DMS53 treated with DMSO at 0.1 percent for 48 hours (cell line): ENCODE measurements around the gene DOCK10.
A peak's percentile ranks its signal among the peaks of the same experiment; 100 is the strongest.

ENCODE experiments used
- DNase-seq: peaks from one replicate; lab custom pipeline; 2025; ENCODE audit not compliant: unreplicated experiment; lab: John Stamatoyannopoulos, UW

DOCK10 gene

GRCh38 chr2:224982910-224983711 lies 59.2 kb downstream of the DOCK10 start:
- DNase-seq: peak; percentile 23

GRCh38 chr2:224982226-224982625 lies 60.0 kb downstream of the DOCK10 start:
- DNase-seq: peak; percentile 7

- no peak for DNase-seq
Measured at GRCh38 chr2:224976629-224977525, 65.4 kb downstream of the DOCK10 start.

DNA sequence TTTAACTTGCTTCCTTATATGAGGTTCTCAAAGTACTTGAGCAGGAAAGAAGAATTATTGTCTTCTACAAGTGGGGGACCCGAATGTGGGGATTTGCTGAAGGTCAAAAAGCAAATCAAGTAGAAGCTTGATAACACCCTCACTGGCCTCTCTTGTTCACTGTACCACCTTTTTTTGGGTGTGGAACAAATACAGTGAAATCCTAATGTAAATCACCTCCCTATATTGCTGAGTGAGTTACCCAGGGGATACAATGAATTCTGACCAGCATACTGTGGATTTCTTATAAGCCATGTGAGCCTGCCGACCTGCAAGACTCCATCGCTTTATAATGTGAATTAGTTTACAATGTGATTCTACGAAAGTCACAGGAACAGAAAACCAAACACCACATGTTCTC lies 66.5 kb downstream of the DOCK10 start:
- no peak for DNase-seq

GRCh38 chr2:224973112-224974016 lies 68.9 kb downstream of the DOCK10 start:
- DNase-seq: no peak

DNA sequence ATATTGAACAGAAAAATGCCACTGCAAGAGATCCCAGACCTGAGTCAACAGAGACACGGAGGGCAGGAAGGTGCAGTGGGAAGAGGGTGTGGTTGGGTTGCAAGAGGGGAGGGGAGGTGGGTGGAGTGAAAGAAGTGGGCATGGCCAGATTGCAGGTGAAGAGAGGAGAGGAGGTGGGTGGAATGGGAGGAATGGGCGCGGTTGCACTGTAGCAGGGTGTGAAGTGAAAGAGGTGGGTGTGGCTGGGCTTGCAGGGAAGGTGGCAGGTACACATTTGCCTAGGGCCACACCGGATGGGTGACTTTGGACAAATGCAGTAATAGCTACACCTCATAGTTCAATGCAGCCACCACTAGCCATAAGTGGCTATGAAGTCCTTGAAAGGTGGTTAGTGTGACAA lies 71.1 kb downstream of the DOCK10 start:
- DNase-seq: no peak

DNA sequence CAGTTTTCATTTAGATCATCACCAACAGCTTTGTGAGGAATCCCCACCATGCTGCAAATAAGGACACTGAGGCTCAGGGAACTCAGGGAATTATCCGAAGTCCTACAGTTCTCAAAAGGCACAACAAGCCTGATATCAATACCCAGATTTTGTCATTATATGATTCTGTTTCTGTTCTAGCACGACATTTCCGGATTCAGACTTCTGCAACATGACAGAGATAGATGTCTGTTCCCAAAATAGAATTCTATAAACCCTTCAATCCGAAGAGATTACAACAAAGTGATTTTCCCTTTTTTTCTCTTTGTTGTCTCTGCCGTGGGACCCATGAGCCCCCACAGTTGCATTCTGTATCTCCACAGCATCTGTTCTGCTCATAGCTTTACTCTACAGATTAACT lies 72.0 kb downstream of the DOCK10 start:
- no peak for DNase-seq

- no peak for DNase-seq
Measured at GRCh38 chr2:224969633-224970260, 72.5 kb downstream of the DOCK10 start.

- DNase-seq: no peak
Measured at GRCh38 chr2:224969095-224969494, 73.2 kb downstream of the DOCK10 start.

- no peak for DNase-seq
Measured at GRCh38 chr2:224968051-224968450, 74.2 kb downstream of the DOCK10 start.

- DNase-seq: no peak
Measured at GRCh38 chr2:224966613-224967012, 75.7 kb downstream of the DOCK10 start.

GRCh38 chr2:224959556-224959955 lies 82.7 kb downstream of the DOCK10 start:
- no peak for DNase-seq

DNA sequence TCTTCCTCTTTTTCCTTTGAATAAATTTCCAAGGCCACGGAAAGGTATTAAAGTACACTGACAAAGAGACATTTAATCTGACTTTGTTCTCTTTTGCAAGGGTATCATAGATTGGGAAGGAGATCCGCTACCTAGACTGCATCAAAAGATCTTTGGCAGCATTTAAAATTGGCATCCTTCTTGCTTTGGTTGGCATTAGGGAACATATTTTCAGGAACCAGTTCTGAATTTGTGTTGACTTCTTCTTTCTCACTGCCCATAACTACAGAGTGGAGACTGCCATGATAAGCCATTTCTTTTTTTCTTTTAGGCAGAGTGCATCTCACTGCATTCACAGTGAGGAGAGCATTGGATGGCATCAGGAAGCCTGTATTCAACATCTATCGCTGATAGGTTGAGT lies 83.4 kb downstream of the DOCK10 start:
- DNase-seq: no peak

GRCh38 chr2:224958462-224958857 lies 83.8 kb downstream of the DOCK10 start:
- no peak for DNase-seq

DNA sequence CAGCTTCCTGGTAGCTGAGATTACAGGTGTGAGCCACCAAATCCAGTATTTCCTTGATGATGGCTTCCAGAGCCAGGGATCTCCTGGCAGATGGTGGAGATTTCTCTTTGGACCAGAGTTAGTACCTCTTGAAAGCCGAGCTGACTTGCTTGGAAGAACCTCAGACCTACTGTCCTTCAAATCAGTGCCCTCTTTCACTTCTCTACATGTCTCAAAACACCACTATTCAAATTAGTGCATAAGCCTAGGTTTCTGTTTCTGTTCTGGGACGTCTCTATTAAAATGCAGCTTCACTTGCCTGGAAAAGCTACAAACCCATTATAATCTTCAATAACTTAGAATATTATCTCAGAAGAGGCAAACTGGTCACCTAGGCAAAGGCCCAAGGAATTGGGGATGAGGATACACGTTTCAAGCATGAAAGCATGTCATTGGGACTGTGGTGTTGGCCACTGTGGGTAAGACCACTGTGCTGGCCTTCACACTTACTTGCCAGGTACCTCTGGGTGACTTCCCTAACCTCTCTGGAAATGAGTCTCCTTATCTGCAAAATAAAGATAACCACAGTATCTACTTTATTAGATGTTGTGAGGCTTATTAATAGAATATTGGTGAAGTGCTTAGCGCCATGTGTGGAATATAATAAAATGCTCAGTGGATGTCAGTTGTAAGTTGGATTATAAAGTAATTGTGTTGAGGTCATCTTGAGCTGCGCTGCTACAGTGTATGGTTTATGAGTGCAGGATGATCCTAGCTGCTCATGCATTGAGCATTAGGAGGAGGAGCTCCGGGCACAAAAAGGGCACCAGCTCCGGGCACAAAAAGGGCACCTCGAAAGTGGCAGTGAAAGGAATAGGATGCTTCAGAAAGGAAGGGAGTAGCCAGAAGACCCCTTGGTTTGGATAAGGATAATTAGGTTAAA lies 84.5 kb downstream of the DOCK10 start:
- DNase-seq: no peak

DNA sequence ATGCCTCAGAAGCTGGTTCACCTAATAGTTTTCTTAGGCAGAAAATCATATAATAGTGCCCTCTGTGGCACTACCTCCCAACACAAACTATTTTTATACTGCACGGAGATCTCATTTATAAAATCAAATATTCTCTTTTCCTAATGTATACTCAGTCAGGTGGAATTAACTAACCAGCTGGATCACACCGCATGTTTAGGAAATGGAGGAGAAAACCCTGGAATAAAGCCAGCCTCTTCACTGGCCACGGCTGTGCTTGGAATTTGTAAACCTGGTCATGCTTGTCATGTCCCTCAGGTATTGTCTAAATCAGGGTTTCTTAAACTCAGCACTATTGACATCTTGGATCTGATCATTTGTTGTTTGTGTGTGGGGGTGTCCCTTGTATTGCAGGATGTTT lies 85.6 kb downstream of the DOCK10 start:
- DNase-seq: no peak

DNA sequence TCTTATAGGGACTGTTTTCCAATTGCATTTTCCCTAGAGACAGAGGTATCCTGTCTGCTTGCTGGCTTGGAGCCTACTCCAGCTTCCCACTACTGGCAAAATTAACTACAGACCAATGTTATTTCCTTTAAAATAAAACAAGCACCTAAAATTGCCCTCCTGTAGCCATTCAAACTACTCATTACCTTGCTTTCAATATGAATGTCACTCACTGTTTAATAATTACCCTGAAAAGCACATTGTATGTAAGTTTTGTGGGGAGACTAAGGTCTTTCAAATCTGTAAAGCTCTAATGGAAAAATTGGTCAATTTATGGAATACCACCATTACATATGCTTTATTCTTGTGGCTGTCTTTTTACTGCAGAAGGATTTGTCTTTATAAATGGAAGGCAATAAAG lies 87.3 kb downstream of the DOCK10 start:
- DNase-seq: no peak

GRCh38 chr2:224952936-224953657 lies 89.2 kb downstream of the DOCK10 start:
- peak; percentile 2 for DNase-seq
